Omental fat pad (tissue), 4 donors: ENCODE measurements around the gene RAET1E. TPM values are rescaled to one million over a fixed set of nuclear protein-coding genes. Genes with fewer than 3 reads are reported as not detected.
"Not testable (repeated sequence)": the region's sequence is repeated elsewhere in the genome, so short reads cannot be mapped to it uniquely, and the experiment has no call there.

ENCODE experiments used
- ATAC-seq: fragments of 150-250 bp; one replicate; pipeline ENCODE4 v1.9.1; 2016; ENCODE audit warnings: mild to moderate bottlenecking, moderate library complexity; ENCODE audit not compliant: low FRiP score
- DNase-seq: peaks from one replicate; pipeline ENCODE4 v3.0.0-alpha.2; 2019; ENCODE audit warnings: low spot score
- CTCF ChIP-seq, 3 donors: fragments of 450-650 bp; IDR thresholded peaks; one replicate each; pipeline ENCODE4 v1.5.1; 2016 to 2017; ENCODE audit warnings: antibody characterized with exemption in 3 of 3, mild to moderate bottlenecking in 3 of 3, moderate library complexity in 2 of 3
- total RNA-seq, 4 donors: library from RNA; depleted of rRNA; stranded (reverse); fragments of >200 nt; gene quantifications; one replicate each; pipeline ENCODE4 v1.1.0, GENCODE V29; 2016

Gene RAET1E
- total RNA-seq, 4 donors from 2014 or later: 1.4 to 17.5 (median 2.7) TPM

GRCh38 chr6:149852180-149852579 lies 45.7 kb downstream of the RAET1E start:
- TF ChIP-seq CTCF (IDR thresholded peaks at IDR 0.05): no peak
- no peak for ATAC-seq
- no peak for DNase-seq

- TF ChIP-seq CTCF (IDR thresholded peaks at IDR 0.05): no peak
- ATAC-seq: no peak
- DNase-seq: no peak
These were observed 46.3 kb downstream of the RAET1E start for GRCh38 chr6:149851461-149852110.

- not testable (repeated sequence) for DNase-seq, ATAC-seq
These were observed 49.6 kb downstream of the RAET1E start for GRCh38 chr6:149848343-149848742.

Other genes starting within 250 kb of the RAET1E start
- 10 to 100 TPM; 15.4 to 30.4 (median 18.7) TPM for gene KATNA1, start 249.4 kb downstream of the RAET1E start, total RNA-seq
- 10 to 100 TPM; 18.8 to 39.2 (median 26.3) TPM for gene LATS1, start 180.0 kb downstream of the RAET1E start, total RNA-seq
- 10 to 100 TPM; 10.5 to 22.7 (median 12.9) TPM for gene NUP43, start 151.6 kb downstream of the RAET1E start, total RNA-seq
- 100 to 1,000 TPM in 2 of 4 donors, 10 to 100 TPM in 2; 89.7 to 108 (median 102) TPM for gene PCMT1, start 148.4 kb downstream of the RAET1E start, total RNA-seq
- 10 to 100 TPM; 30.5 to 39.4 (median 33.5) TPM for gene LRP11, start 33.8 kb downstream of the RAET1E start, total RNA-seq
- gene RAET1G, start 25.0 kb upstream of the RAET1E start, total RNA-seq: 10 to 100 TPM in 2 of 4 donors, 1 to 10 TPM in 1, not detected in 1; 3.6 to 19.5 (median 10.8) TPM
- gene ULBP2, start 43.9 kb upstream of the RAET1E start, total RNA-seq: 1 to 10 TPM in 3 of 4 donors, not detected in 1; 1.1 to 2.5 (median 1.2) TPM
- under 1 TPM in 2 of 4 donors, not detected in 2; 0.25 to 0.37 TPM for gene ULBP1, start 65.8 kb upstream of the RAET1E start, total RNA-seq
- gene RAET1L, start 127.4 kb upstream of the RAET1E start, total RNA-seq: not detected
- 1 to 10 TPM; 1.7 to 3.5 (median 2.2) TPM for gene ULBP3, start 171.0 kb upstream of the RAET1E start, total RNA-seq
- gene PPP1R14C, start 244.9 kb upstream of the RAET1E start, total RNA-seq: 1 to 10 TPM in 1 of 4 donors, under 1 TPM in 1, not detected in 2; 0.31 to 1.1 TPM